HG03565 (cell line): ENCODE results near the gene RFX3.
A peak's percentile ranks its signal among the peaks of the same experiment; 100 is the strongest.

Experiments used
- ATAC-seq: cut with Tn5 transposase; IDR thresholded peaks from one replicate; pipeline ENCODE4 v1.9.1; 2021; ENCODE audit warnings: mild to moderate bottlenecking, moderate library complexity; ENCODE audit not compliant: unreplicated experiment

RFX3 gene

DNA sequence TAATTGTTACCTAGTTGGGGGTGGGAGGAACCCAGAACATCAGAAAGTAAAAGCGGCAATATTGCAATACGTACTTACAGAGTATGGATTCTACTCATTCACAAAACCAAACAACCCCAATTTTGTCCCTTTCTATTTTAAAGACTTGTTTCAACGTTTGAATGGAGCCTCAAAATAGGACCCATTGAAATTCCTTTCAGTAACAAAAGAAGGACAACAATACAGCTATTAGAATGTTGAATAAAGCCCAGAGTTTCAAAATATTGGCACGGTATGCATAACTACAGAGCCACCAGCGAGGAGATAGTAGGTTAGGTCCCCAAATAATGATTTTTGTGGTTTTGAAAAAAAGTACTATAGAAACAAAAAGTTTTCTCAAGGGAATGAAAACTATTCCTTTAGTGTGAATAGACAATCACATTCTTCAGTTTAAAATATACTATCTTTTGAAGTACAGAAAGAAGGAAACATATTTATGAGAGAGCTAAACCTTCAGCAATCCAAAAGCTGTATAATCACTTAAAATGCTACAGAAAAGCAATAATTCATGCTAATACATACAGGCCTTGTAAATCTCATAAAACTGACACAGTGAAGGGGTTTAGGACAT is 235.5 kb downstream of the RFX3 start:
- ATAC-seq: no peak

DNA sequence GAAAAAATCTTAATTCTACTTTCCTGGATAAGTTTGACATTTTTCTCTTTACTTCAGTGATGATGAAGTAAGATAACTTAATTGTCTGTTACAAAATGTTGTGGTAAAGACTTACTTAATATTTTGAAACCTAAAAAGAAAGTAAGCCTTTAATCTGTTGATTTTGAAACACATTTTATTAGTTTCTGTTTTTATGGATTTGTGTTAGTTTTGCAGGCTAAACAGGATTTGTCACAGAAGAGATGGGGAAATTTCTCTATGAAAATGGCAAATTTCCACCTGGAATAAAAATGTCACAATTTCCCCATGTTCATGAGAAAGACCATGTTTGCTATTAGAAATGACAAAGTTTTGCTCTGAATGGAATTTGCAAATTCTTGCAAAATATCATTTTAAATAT is 237.1 kb downstream of the RFX3 start:
- ATAC-seq: no peak

DNA sequence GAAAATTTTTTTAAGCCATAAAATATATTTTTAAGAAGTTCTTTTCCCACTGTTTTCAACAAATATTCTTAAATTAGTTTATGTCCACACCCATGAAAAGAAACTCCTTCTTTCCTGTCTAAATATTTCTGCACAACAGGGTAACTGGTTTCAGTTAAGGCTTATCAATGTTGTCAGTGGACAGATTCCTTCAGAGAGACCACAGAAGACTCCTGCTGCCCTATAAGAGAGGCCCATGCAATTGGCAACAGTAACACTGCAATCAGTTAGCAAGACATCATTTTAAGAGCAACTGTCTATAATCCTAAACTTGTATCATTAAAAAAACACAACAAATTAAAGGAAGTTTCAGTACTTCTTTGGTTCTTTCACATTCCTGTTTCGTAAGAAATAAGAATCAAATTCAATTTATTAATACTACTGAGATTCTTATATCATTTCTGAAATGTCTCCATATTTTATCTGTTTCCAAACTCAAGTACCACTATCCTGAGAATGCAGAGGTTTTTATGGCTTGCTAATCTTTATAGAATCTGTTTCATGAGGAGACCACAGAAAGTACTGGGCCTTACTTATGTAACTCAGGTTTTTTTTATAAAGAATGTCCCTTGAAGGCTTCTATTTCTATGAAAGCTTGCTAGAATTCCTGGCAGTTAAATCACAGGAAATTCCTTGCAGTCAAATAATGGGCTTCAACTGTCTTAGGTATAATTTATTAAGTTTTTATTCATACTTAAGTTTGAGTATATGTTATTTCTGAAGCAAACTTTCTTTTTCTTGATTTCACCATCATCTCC is 240.2 kb downstream of the RFX3 start:
- ATAC-seq: no peak

DNA sequence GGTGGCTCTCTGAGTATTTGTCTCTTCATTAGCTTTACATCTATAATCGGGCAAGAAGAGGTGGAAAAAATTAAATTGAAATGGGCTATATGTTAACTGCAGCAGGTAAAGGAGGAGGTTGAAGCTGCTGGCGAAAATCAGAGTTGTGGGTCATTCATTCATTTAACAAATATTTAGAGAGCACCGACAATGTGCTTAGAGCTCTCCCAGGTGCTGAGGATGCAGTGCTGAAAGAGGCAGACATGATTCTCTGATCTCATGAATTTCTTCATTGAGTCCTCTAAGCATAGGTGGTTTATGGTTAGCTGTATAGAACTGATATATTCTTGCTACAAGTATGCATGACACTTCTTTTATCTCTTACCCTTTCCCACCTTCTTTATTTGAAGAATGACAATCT is 243.4 kb downstream of the RFX3 start:
- no peak for ATAC-seq

DNA sequence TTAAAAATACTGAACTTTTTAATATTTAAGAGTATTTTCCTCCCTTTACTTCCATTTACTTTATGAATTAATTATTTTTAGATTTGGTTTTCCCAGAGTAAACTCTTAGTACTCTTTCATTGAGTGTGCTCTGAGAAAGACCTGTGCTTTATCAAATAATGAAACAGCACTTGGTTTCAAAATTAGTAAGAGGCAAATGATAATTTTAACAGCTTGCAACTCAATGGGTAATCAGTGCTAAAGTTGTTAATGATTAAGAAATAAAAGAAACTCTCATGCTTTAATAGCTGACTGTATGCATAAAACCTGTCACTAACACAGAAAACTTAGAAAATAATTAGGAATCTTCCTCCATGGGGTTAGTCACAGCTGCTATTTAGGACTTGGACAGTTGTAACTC is 244.4 kb downstream of the RFX3 start:
- no peak for ATAC-seq

DNA sequence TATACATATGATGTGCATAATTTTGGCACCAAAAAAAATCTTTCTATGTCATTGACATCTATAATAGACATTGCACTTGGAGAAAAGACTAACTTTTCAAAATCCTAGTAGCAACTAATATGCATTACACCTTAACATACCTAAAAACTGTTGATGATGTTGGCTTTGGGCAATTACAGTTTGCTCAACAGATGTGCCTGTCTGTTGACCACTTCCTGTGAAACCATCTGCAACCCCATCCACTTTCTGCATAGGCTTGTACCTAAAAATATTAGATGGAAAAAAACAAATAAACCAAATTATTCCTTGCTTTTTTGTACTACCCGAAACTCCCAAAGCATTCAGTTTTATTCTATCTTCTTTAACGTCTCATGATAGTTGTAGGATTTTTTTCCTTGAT is 248.6 kb downstream of the RFX3 start:
- ATAC-seq: no peak

DNA sequence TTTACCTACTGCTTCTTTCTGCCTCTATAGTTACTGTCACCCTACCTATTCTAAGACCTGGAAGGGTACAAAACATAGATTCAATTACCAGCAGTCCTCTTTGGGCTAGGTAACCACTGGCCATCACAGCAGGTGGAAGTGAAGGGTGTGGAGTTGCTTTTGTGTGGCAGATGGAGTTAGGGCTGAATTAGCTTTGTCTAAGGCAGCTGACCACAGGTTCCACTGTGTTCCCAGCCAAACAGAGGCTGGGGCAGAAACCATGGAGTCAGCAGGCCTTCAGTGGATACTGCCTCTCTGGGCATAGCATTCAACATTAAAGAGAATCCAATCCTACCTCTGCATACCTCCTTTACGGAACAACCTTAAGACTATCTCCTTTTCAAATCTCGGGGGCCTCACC is 254.2 kb downstream of the RFX3 start:
- no peak for ATAC-seq

DNA sequence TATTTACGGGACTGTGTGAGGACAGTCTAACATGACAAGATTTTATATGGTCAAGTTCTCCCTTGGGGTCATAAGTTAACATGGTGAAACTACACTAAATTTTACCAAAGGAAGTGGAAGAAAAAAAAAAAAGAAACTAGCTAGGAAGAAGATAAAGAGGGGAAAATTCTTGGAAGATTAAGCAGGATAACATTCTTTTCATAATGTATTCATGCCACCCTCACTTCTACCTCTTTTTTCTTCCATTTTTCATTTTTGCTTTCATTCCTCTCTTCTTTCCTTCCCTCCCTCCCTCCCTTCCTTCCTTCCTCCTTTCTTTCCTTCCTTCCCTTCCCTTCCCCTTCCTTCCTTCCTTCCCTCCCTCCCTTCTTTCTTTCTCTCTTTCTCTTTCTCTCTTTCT is 254.6 kb downstream of the RFX3 start:
- ATAC-seq: no peak

DNA sequence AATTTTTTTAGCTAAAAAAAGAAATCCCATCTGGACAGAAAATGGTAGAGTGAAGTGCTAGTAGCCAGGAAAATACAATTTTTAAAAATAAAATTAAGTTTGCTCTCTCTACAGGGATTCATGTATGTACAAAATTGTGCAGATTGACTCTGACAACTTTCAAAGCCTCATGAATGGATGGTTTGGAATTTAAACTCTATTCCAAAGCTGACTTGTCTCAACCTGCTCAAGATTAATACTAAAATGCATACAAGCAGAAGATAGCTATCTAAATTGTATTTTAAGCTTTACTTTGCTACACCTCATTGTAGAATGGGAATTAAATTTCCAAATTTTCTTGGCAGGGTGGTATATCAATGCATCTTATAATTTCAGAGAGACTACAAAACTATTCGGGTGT is 257.6 kb downstream of the RFX3 start:
- no peak for ATAC-seq

DNA sequence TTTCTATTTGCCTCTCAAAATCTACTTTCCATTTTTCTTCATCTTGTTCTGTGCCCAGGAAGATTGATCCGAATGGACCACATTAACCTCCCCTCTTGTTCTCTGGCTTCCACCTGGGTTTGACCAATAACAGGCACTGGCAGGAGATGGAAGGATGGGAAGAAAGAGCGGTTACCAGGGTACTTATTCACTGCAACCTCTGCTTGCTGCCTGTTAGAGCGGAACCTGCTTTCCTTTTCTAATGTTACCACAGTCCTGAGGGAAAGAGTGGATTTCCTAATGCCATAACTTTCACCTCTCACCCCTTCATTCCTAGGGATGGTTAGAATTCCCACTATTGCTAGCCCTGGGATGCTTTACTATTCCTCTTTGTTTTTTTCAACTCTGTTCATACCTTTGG is 262.1 kb downstream of the RFX3 start:
- no peak for ATAC-seq

DNA sequence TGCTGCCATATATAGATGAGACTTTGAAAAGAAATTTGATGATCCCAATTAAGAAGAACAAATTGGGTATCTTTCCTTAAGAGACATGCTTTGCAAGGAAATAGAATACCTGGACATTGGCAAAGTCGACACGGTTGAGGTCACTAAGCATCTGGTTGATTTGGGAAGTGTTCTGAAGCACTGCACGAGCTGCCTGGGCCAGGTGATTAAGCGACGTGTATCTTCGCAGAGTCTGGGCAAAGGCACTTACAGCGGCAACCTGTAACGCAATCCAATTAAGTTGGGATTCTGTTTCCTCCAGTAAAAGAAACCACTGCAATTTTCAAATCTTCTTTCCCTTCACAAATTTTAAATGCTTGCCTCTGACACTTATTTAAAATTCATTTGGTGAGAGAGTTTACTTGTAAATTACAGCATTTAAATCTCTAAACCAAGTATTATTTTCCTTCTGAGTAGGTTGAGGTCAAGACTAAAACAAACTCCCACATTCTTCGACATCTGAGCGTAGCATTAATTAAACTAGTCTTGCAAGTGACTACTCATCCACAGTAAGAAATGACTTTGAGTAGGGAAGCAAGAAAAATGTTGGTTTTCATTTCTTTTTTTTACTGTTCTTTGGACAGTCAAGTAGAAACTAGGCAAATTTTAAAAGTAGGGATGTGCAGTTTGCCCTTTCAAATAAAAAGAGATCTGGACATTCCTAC is 262.8 kb downstream of the RFX3 start:
- no peak for ATAC-seq

DNA sequence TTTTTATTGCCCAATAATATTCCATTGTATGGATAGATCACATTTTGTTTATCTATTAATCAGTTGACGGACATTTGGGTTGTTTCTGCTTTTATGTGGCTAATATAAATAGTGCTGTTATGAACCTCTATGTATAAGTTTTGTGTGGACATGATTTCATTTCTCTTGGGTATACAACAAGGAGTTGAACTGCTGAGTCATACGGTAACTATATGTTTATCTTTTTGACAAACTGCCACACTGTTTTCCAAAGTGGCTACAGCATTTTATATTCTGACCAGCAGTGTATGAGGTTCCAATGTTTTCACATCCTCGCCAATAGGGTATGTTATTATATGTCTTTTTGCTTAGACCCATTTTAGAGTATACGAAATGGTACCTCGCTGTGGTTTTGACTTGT is 264.3 kb downstream of the RFX3 start:
- ATAC-seq: no peak

DNA sequence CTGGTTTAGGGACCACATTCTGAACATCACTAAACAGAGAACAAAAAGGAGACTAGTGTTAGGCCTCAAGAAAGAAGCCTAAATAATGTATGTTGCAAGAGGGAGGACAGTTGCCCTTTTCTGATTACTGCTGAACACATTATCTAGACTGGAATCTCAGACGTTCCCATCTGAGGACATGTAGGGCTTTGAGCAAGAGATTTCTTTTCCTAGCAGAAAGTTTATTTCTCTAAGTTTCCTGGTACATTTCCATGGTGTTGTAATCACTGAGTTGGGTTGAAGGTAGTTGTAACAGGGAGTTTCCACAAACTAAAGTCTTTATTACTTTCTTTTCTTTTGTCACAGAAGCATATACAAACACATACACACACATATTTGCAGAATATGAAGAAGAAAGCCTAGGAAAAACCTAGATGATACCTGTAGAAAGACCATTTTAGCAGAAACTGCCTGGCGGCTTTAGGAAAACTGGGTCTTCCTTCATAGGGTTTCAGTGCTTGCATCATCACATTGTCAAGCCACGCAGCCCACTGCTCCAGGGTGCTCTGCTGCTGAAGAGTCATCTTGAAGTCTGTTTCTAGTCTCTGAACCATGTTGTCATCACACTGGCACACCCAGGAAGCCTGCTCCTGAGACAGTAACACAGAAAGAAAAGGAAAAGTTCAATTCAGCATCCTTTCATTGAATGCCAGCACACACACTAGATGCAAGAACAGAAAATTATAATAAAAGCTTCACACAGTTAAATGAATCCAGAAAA is 269.1 kb downstream of the RFX3 start:
- no peak for ATAC-seq

DNA sequence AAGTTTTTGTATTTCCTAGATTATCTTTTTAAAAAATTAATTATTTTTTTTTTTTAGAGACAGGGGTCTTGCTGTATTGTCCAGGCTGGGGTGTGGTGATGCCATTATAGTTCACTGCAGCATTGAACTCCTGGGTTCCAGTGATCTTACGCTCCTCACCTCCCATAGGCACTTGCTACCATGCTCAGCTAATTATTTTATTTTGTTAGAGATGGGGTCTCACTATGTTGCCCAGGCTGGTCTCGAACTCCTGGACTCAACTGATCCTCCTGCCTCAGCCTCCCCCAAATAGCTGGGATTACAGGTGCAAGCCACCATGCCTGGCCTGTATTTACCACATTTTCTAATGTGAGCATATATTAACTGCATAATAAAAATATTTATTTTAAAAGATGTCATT is 274.5 kb downstream of the RFX3 start:
- ATAC-seq: no peak

DNA sequence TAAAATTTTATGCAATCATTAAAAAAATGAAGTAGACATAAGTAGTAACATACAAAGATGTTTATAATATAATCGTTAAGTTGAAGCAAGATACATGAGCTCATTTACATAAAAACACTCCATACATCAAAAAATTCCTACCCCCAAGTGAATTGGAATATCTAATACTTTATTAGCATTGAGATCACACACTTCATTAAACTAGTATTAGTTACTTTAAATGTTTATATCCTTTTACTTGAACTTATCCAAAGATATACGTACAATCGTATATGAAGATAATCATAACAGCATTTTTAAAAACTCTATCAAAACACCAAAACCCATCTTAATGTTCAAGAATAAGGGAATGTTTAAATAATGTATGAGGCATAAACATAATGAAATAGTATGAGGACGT is 275.1 kb downstream of the RFX3 start:
- ATAC-seq: no peak

DNA sequence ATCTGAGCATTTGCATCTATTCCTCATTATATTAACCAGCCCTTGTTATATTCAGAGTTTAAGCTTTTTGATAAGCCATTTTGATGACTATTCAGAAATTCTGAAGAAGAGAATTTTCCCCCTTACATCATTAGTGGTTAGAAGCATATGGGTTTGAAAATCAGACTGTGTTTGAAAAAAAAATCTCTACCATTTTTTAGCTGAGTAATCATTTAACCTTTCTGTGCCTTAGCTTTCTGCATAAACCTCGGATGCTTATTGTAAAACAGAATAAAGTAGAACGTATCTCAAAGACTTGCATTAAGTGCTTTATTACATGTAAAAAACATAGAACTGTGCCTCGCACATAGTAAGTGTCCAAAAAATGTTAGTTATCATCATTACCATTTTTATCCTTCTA is 278.6 kb downstream of the RFX3 start:
- ATAC-seq: no peak

DNA sequence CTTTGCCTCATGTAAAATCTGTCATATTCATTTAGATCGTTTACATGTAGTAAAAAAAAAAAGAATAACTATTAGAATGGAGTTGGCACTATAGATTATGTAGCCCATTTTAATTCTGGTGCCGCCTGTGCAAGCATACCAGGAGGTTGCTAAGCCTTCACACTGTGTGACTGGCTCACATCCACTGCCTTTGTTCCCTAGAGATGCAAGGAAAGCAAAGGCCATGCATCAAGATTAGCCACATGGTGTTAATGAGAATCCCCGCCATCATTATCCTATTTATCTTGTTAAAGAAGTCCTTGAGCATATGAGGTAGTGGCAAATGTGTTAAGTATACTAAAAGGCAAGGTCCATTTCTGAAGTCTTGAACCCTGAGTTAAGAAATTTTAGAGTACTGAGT is 279.6 kb downstream of the RFX3 start:
- no peak for ATAC-seq

DNA sequence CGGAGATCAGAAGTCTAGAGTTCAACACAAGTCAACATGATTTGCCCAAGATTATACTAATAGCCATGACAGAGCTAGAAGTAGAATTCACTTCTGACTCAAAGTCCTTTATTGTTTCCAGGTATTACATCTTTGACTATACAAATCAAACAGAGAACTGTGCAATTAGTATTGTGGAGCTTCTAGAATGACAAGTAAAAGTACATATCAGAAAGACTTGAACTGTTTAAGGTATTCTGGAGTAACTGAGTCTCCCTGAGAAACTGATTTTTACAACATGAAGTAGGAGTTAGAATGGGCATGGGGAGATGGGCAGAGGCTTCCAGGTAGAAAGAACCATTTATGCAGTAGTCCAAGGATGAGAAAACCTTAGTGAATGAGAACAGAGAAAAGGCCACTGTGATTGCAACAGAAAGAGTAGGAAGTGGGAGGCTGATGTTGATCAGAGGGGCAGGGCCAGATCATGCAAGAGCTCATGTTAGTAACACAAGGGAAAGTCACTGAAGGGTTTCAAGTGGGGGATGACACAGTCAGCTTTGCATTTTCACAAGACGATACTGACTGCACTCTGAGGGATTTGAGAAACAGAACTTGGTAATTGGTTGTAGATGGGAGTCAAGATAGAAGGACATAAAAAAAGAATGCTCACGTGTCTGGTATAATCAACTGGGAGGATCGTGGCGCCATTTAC is 280.7 kb downstream of the RFX3 start:
- ATAC-seq: peak; percentile 63

DNA sequence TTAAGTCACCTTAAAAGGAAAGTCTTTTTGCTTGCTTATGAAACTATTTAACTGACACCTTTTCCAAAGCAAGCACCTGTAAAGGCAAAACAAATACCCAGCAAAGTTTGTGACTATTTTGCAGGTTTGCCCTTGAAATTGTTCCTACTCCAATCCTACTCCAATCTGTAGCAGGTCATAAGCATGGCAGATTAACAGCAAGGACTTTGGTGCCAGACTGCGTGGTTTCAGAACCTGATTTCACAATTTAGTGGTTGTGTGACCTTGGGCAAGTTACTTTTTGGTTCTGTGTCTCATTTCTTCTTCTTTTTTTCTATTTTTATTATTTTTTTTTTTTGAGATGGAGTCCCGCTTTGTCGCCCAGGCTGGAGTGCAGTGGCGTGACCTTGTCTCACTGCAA is 282.1 kb downstream of the RFX3 start:
- ATAC-seq: no peak

DNA sequence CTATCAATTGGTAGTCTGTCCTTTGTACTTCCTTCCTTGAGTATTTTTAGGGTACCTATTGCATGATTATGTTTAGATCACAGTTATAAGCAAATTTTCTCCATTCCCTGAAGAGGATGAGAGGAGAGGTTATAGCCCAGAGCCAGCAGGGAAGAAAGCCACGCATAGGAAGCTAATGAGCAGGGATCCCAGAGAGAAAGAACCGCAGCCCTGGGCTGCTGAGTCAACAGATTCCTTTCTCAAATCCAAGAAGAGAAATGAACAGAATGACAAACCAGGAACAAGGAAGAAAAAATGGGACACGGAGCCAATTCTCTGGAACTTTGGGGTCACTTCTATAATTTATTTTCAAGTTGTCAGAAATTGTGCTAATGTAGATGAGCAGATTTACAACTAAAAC is 284.5 kb downstream of the RFX3 start:
- no peak for ATAC-seq
